HG03064 (cell line): ENCODE data around the gene RPL5.
A peak's percentile ranks its signal among the peaks of the same experiment; 100 is the strongest.
"Not testable (repeated sequence)": the region's sequence is repeated elsewhere in the genome, so short reads cannot be mapped to it uniquely, and the experiment has no call there.

Experiments used
- ATAC-seq: cut with Tn5 transposase; IDR thresholded peaks from one replicate; pipeline ENCODE4 v1.9.1; 2021; ENCODE audit warnings: low read depth; ENCODE audit not compliant: unreplicated experiment

Gene RPL5

GRCh38 chr1:92831762-92832536 lies at the start of gene RPL5:
Gene RPL5, plus strand, starts transcription at chr1:92832040. Its CDS starts 75 bp downstream, at chr1:92832115.
- ATAC-seq: peak; percentile 96

GRCh38 chr1:92783550-92783949 lies 48.3 kb upstream of the RPL5 start:
- not testable (repeated sequence) for ATAC-seq

- ATAC-seq: peak; percentile 5
Observed at GRCh38 chr1:92784021-92784638, 47.7 kb upstream of the RPL5 start.

GRCh38 chr1:92784639-92785500 lies 47.0 kb upstream of the RPL5 start, which contains the start of gene EVI5:
Gene EVI5, minus strand, starts transcription at chr1:92785108. Its CDS starts 48,562 bp downstream, at chr1:92736546.
- peak; percentile 93 for ATAC-seq

DNA sequence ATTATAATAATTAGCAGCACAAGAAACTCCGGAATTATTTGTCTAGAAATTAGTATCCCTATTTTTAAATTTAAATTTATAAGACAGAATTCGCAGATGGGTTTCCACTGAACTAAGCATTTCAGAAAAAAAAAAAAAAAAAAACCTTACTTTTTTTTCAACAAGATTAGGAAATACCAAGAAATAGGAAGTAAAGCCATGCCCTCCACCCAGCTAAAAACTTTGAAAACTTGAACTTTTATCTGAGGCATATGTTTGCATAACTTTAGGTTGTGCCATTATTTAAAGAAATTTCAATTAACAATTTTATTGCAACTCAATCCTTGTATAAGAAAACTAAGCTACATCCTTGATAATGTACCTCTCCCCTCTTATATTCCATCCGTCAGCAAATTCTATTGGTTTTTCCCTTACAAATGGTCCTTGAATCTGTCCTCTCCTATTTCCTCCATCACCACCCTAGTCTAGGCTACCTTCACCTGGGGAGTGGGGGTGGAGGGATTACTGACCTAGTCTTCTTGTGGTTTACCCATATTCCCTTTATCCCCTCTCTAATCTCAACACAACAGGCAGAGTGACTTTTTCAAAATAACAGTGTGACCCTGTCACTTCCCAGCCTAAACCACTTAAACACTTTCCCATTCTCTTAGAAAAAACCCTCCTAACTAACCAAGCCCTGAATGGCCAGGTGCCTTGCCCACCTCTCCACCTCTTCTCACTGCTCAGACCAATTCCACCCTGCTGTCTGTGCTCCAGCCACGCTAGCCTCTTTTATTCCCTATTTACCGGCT lies 45.5 kb upstream of the RPL5 start:
- ATAC-seq: no peak

DNA sequence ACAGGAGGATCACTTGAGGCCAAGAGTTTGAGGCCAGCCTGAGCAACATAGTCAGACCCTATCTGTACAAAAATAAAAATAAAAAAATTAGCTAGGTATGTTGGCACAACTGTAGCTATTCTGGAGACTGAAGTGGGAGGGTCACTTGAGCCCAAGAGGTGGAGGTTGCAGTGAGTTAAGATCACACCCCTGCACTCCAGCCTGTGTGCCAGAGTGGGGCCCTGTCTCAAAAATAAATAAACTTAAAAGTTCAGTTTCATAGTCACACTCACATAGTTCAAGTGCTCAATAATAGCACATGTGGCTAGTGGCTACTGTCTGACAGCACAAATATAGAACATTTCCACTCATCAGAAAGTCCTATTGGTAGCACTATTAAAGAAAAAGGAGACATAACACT lies 41.8 kb upstream of the RPL5 start:
- no peak for ATAC-seq

- ATAC-seq: no peak
Observed at GRCh38 chr1:92790867-92791266, 41.0 kb upstream of the RPL5 start.

GRCh38 chr1:92791487-92792066 lies 40.3 kb upstream of the RPL5 start:
- no peak for ATAC-seq

DNA sequence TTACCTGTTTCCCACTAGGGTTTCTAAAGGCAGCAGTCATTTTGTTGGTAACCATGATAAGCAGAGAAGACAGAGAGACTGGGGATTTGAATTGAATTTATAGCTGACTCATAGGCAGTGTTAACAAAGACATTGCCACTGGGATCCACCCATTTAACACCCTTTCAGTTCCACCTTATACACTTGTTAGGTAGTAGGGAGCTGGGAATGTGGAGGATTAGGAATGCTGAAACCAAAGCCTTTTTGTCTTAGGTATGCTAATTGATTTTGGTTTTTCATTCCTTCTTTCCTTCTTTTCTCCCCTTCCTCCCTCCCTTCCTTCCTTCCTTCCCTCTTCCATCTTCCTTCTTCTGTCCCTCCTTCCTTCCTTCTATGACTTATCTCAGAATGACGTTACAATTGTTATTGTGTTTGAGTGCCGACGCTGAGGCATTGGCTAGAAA lies 39.5 kb upstream of the RPL5 start:
- ATAC-seq: no peak

- no peak for ATAC-seq
Observed at GRCh38 chr1:92795166-92795565, 36.7 kb upstream of the RPL5 start.

DNA sequence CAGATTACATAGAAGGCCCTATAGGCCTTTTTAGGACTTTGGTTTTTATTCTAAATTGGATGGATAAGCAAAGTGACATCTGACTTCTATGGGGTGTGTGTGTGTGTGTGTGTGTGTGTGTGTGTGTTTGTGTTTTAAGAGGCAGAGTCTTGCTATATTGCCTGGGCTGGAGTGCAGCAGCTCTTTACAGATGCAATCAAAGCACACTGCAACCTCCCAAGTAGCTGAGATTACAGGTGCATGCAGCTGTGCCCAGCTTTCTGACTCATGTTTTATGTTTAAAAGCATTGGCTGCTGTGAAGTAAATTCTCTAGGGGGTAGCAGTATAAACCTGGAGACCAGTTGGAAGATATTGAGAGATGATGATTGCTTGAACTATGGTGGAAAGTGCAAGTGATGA lies 34.5 kb upstream of the RPL5 start:
- ATAC-seq: no peak

DNA sequence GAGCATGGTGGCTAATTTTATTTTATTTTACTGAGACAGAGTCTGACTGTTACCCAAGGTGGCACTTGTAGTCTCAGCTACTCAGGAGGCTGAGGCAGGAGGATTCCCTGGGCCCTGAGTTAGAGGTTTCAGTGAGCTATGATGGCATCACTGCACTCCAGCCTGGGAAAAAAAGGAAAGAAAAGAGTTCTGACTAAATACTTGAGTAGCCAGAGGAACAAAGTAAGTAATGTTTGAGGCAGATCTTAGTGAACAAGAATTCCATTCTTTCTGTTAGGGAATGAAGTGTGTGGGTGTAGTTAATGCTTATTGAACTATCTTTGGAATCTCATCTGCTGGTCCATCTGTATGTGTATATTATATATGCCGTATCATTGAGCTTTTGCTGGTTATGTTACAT lies 33.9 kb upstream of the RPL5 start:
- no peak for ATAC-seq

DNA sequence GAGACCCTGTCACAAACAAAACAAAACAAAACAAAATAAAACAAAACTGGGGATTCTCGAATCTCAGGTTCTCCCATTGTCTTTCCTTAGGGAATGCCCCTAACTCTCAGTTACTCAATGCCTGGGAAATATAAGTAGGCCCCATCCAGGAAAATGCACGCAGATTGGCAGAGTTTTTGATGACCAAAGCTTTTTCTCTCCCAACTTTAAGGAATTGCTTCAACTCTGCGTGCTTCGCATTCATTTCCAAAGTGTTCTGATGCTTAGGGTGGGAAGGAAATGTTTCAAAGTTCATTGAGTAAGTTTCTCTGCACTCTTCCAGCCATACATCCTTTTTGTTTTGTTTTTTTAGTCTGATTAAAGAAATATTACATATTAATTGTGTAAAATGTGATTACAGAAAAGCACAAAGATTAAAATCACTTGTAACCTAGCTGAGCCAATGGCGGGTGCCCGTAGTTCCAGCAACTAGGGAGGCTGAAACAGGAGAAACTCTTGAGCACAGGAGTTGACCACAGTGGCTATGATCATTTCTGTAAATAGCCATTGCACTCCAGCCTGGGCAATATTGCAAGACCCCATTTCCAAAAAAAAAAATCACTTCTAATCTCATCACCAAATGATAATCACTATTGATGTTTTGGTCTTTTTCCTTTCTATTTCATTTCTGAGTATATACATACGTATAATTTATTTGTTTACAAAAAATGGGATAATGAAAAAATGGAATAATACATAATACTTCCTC lies 28.5 kb upstream of the RPL5 start:
- no peak for ATAC-seq

DNA sequence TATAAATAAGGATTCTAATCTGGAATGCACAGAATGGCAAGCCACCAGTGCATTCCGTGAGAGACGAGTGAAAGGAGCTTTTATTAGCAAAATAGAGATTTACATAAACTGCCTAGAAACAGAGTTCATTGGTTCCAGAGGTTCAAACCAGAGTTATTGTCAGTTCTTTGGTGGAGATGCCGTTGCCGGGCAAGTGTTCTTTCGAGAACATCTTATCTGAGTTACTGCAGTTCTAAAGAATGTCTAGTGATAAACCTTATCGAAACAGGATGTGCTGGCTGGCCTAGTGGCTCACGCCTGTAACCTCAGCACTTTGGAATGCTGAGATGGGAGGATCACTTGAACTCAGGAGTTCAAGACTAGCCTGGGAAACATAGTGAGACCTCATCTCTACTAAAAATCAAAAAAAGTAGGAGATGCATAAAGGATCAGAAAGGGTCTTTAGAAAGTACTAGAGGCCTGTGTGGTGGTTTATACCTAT lies 27.1 kb upstream of the RPL5 start:
- ATAC-seq: no peak

DNA sequence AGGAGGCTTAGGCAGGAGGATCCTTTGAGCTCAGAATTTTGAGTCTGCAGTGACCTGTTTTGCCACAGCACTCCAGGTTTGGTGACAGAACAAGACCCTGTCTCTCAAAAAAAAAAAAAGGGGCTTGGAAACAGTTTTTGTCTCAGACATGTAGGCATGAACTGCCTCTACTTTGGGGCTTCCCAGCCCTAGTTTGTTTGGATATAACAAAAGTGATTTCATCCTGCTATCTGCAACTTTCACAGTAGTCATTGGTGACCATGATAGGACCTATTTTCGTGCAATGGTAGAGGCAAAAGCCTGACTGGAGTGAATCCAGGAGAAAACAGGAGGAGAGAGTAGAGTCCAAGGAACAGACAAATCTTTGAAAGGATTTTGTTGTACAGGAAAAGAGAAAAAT lies 26.6 kb upstream of the RPL5 start:
- no peak for ATAC-seq

DNA sequence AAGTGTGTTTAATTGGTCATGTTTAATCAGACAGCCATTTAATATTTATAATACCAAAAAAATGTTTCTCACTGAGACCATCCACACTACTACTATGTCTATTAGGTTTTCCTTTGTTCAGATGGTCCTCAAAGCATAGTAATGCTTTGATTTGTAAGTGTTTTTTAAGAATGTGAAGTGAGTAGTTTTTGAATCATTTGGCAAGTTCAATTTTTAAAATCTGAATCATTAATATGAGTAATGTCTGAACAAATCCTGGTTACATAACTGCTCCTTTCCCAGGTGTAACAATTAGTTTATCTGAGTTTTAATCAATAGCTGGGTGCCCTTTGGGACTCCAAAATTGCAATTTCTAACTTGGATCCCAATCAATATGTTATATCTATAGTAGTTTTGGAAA lies 23.5 kb upstream of the RPL5 start:
- no peak for ATAC-seq

- no peak for ATAC-seq
Observed at GRCh38 chr1:92816732-92817131, 15.1 kb upstream of the RPL5 start.

DNA sequence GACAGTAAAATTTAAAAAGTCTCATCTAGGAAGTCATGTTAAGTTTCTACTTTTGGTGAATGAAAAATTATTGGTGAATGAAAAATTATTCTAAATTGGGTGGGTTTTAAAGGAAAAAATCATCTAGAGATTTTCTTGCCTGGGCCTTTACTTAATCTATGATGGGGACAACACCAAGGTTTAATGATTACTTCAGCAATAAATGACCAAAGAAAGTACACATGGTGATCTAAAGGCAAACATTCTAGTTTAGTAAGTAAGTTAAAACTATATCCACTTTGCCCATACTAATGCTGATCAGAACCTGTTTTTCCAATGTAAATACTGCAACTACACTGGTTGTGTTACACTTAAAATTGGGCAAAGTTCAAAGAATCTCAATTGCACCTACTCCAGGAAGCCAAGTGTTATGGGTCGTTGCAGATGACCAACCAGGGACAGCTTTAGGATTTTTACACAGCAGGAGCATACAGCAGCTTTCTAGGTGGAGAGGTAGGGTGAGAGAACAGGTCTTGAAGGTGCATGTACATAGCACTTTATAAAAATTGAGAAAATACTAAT lies 14.6 kb upstream of the RPL5 start:
- ATAC-seq: no peak
